Panc1 (cell line): ENCODE results near the gene ITGB1. TPM values are rescaled to one million over a fixed set of nuclear protein-coding genes. Genes with fewer than 3 reads are reported as not detected.
"Not testable (repeated sequence)": the region's sequence is repeated elsewhere in the genome, so short reads cannot be mapped to it uniquely, and the experiment has no call there.

Experiments used
- ATAC-seq: fragments of 200-7000 bp; cut with Tn5 transposase; 2 replicates; pipeline ENCODE4 v1.9.1; 2020; ENCODE audit warnings: mild to moderate bottlenecking, moderate library complexity
- BruUV-seq: library from RNA; stranded (reverse); fragments of 400-500 nt; replicated peaks from 2 replicates; lab custom pipeline; 2021; lab: Mats Ljungman, UMichigan
- CTCF ChIA-PET: fragments of 300-600 bp; sonication (Branson Sonifier 250); formaldehyde crosslinking; loops from one replicate; lab custom pipeline; 2022; ENCODE audit warnings: antibody characterized with exemption; lab: Charles Lee
- POLR2A ChIA-PET: fragments of 300-600 bp; sonication (Branson Sonifier 250); formaldehyde crosslinking; loops from one replicate; lab custom pipeline; 2022; ENCODE audit warnings: antibody characterized with exemption; lab: Charles Lee
- DNase-seq: peaks from one replicate; pipeline ENCODE4 v3.0.0-alpha.2; 2010; ENCODE audit warnings: low read depth, low spot score
- H3K27ac ChIP-seq: 2 replicates; pipeline ENCODE4 v1.5.1; 2011; ENCODE audit warnings: mild to moderate bottlenecking, low read length, inconsistent platforms
- H3K27me3 ChIP-seq: fragments of 200-500 bp; sonication (Bioruptor generic); 2 replicates; pipeline ENCODE4 v1.6.0; 2014; ENCODE audit warnings: low read length, inconsistent platforms; ENCODE audit not compliant: control insufficient read depth, insufficient read depth
- H3K36me3 ChIP-seq: fragments of 200-500 bp; sonication (Bioruptor generic); 2 replicates; pipeline ENCODE4 v1.5.1; 2014; ENCODE audit warnings: inconsistent platforms, mild to moderate bottlenecking, low read length, moderate library complexity; ENCODE audit not compliant: control insufficient read depth, insufficient read depth
- H3K4me1 ChIP-seq: 2 replicates; pipeline ENCODE4 v1.5.1; 2011; ENCODE audit warnings: inconsistent platforms, mild to moderate bottlenecking, low read length, moderate library complexity; ENCODE audit not compliant: control insufficient read depth, insufficient read depth
- H3K4me3 ChIP-seq, 2 experiments: 2 replicates each; pipeline ENCODE4 v1.5.1; 2011 to 2012; ENCODE audit warnings: low read depth in 2 of 2, low read length in 2 of 2, mild to moderate bottlenecking in 2 of 2, inconsistent platforms in 1 of 2, moderate library complexity in 1 of 2
- H3K9me3 ChIP-seq: fragments of 200-500 bp; sonication (Bioruptor generic); 2 replicates; pipeline ENCODE4 v1.5.1; 2014; ENCODE audit warnings: low read depth, mild to moderate bottlenecking, inconsistent platforms, low read length, moderate library complexity; ENCODE audit not compliant: control insufficient read depth, insufficient read depth
- CTCF ChIP-seq: fragments of 450-650 bp; IDR thresholded peaks from 2 replicates; pipeline ENCODE4 v1.5.1; 2017; ENCODE audit warnings: mild to moderate bottlenecking
- POLR2AphosphoS5 ChIP-seq: IDR thresholded peaks from 2 replicates; pipeline ENCODE4 v1.6.1; 2012; ENCODE audit warnings: mild to moderate bottlenecking, low read depth, low read length, moderate library complexity
- REST ChIP-seq, 2 experiments: IDR thresholded peaks; 2 replicates each; pipeline ENCODE4 v1.6.1; 2011 to 2012; ENCODE audit warnings: low read depth in 2 of 2, control low read depth in 1 of 2, low read length in 1 of 2, mild to moderate bottlenecking in 1 of 2, moderate library complexity in 1 of 2; ENCODE audit not compliant: insufficient read depth in 1 of 2
- SIN3A ChIP-seq: IDR thresholded peaks from 2 replicates; pipeline ENCODE4 v1.6.1; 2012; ENCODE audit warnings: low read depth, mild to moderate bottlenecking, low read length, moderate library complexity, borderline replicate concordance; ENCODE audit not compliant: insufficient read depth
- TCF7L2 ChIP-seq: IDR thresholded peaks from 2 replicates; pipeline ENCODE4 v1.6.1; 2011; ENCODE audit warnings: mild to moderate bottlenecking, low read depth, low read length, inconsistent platforms
- in situ Hi-C: cut with HindIII; loops from 2 replicates; pipeline ENCODE4 v1.10.0; 2016; ENCODE audit warnings: low sequenced_read_pairs, low pct_unique_long_range_greater_than_20kb
- intact Hi-C: fragments of 100-400 bp; cut with micrococcal nuclease; formaldehyde crosslinking; loops from one replicate; pipeline ENCODE4 v1.10.0; 2022; ENCODE audit not compliant: unreplicated experiment
- total RNA-seq: library from RNA; stranded (reverse); gene quantifications from one replicate; pipeline ENCODE4 v1.2.1, GENCODE V29; 2021; ENCODE audit not compliant: unreplicated experiment

Gene ITGB1
- total RNA-seq, 1 experiment from 2014 or later = 803 TPM

GRCh38 chr10:33001908-33002492, 44.0 kb upstream of the ITGB1 start:
- DNase-seq = no peak
- TF ChIP-seq SIN3A = no peak
- no peak for TF ChIP-seq REST (IDR thresholded peaks at IDR 0.05; ENCODE audit: insufficient read depth in 1 of 2, low read depth in 2 of 2, low read length in 1 of 2)
- TF ChIP-seq CTCF = no peak
- TF ChIP-seq TCF7L2 = no peak
- TF ChIP-seq POLR2AphosphoS5 = no peak
- POLR2A ChIA-PET = interaction anchor here (1.0 kb wide), 1 partner anchor 28 kb away, joined by 5 read pairs; no protein-coding TSS in a partner anchor

GRCh38 chr10:32998060-32998581, 40.1 kb upstream of the ITGB1 start:
- CTCF ChIA-PET, in situ Hi-C loops, BruUV-seq, H3K4me3 ChIP-seq, ATAC-seq, POLR2A ChIA-PET, DNase-seq, H3K4me1 ChIP-seq, H3K36me3 ChIP-seq, H3K27me3 ChIP-seq, intact Hi-C loops: not testable (repeated sequence)
- Histone ChIP-seq H3K9me3 (peaks cover 10% of the 10 kb centered on the region; the same call in 1 of the 2 replicates), H3K27ac (peak overlapping the region; percentile 79)

More at GRCh38 chr10:33001908-33002492, 44.0 kb upstream of the ITGB1 start:
- H3K4me1 ChIP-seq = peaks cover 22% of the 10 kb centered on the region
- H3K4me3 ChIP-seq = no peak overlapping the region
- H3K27me3 ChIP-seq = no peaks in the 10 kb centered on the region
- intact Hi-C loops = no loop called here
- BruUV-seq = no TSS peak
- in situ Hi-C loops = no loop called here
- peak overlapping the region; percentile 98 for H3K27ac ChIP-seq
- peaks cover 14% of the 10 kb centered on the region; the same call in 1 of the 2 replicates for H3K9me3 ChIP-seq
- no peak for ATAC-seq
- H3K36me3 ChIP-seq = no peaks in the 10 kb centered on the region
- CTCF ChIA-PET = no interaction called here

DNA sequence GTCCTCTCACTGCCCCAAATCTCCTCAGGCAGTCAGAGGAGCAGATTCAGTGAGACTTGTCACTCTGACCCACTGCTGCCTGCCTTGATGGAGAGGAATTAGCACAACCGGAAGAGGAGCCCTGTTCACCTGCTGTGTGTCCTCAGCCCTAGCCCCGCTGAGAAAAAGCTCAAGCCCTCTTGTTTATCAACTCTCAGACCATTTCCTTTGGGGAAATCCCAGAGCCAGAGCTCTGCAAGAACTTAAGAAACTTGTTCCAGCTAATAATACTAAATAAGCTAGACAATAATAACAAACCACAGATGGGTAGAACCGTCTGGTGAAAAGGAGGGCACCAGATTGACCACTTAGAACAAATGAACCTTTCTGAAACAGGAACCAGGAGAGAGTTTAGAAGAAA, 37.7 kb upstream of the ITGB1 start:
- no TSS peak for BruUV-seq
- no peak overlapping the region for H3K4me3 ChIP-seq
- no peak for TF ChIP-seq TCF7L2
- no peak for TF ChIP-seq REST (IDR thresholded peaks at IDR 0.05; ENCODE audit: insufficient read depth in 1 of 2, low read depth in 2 of 2, low read length in 1 of 2)
- TF ChIP-seq CTCF = no peak
- no peak for TF ChIP-seq SIN3A
- TF ChIP-seq POLR2AphosphoS5 = no peak
- no peaks in the 10 kb centered on the region for H3K36me3 ChIP-seq
- peak overlapping the region; percentile 88 for H3K27ac ChIP-seq
- ATAC-seq (peak; percentile 46; the same call in 1 of the 2 replicates), DNase-seq (no peak)
- ChIA-PET CTCF (no interaction called here), POLR2A (no interaction called here)
- in situ Hi-C loops = no loop called here
- H3K9me3 ChIP-seq = no peaks in the 10 kb centered on the region; the same call in 1 of the 2 replicates
- no peaks in the 10 kb centered on the region for H3K27me3 ChIP-seq
- H3K4me1 ChIP-seq = no peaks in the 10 kb centered on the region; the same call in 1 of the 2 replicates
- intact Hi-C loops = no loop called here
